GM12891 (cell line): ENCODE data around the gene CDH6.

Source experiments
- POLR2A ChIP-seq: IDR thresholded peaks from 2 replicates; pipeline ENCODE4 v1.6.1; 2011; ENCODE audit warnings: low read depth, low read length, control low read depth
- POLR2AphosphoS5 ChIP-seq: IDR thresholded peaks from 2 replicates; pipeline ENCODE4 v1.6.1; 2011; ENCODE audit warnings: low read depth, low read length, control low read depth
- POU2F2 ChIP-seq: IDR thresholded peaks from 2 replicates; pipeline ENCODE4 v1.6.1; 2011; ENCODE audit warnings: low read depth, mild to moderate bottlenecking, control low read depth, low read length, moderate library complexity
- SPI1 ChIP-seq: IDR thresholded peaks from 2 replicates; pipeline ENCODE4 v1.6.1; 2011; ENCODE audit warnings: low read depth, low read length, control low read depth
- TAF1 ChIP-seq: IDR thresholded peaks from 2 replicates; pipeline ENCODE4 v1.6.1; 2011; ENCODE audit warnings: low read depth, low read length, control low read depth

- TF ChIP-seq POLR2A (no peak), SPI1 (no peak), POLR2AphosphoS5 (no peak), POU2F2 (no peak), TAF1 (no peak)
Observed at GRCh38 chr5:31301833-31302232, 108.3 kb downstream of the CDH6 start.
